G401.6 (cell line): ENCODE data around the gene RNF11.

Experiments used
- FAIRE-seq: peaks from 2 replicates; lab custom pipeline; 2012; peaks lifted over from hg19 to GRCh38; lab: Jason Lieb, UNC

Gene RNF11

GRCh38 chr1:51297401-51298321, 61.6 kb downstream of the RNF11 start:
- FAIRE-seq: no peak

- FAIRE-seq: no peak
Measured at GRCh38 chr1:51298322-51298705, 62.2 kb downstream of the RNF11 start.

- FAIRE-seq: no peak
Measured at GRCh38 chr1:51299185-51299885, 63.3 kb downstream of the RNF11 start.

- FAIRE-seq: no peak
Measured at GRCh38 chr1:51299981-51300670, 64.1 kb downstream of the RNF11 start.

GRCh38 chr1:51301152-51301843, 65.2 kb downstream of the RNF11 start:
- no peak for FAIRE-seq

- no peak for FAIRE-seq
Measured at GRCh38 chr1:51301844-51302162, 65.7 kb downstream of the RNF11 start.

- no peak for FAIRE-seq
Measured at GRCh38 chr1:51302270-51302669, 66.2 kb downstream of the RNF11 start.

GRCh38 chr1:51302746-51303145, 66.7 kb downstream of the RNF11 start:
- FAIRE-seq: no peak

- FAIRE-seq: no peak
Measured at GRCh38 chr1:51303315-51303714, 67.2 kb downstream of the RNF11 start.

GRCh38 chr1:51303751-51304251, 67.7 kb downstream of the RNF11 start:
- FAIRE-seq: no peak

- no peak for FAIRE-seq
Measured at GRCh38 chr1:51304360-51304759, 68.3 kb downstream of the RNF11 start.

GRCh38 chr1:51305371-51305823, 69.3 kb downstream of the RNF11 start:
- no peak for FAIRE-seq

- FAIRE-seq: no peak
Measured at GRCh38 chr1:51306950-51307349, 70.9 kb downstream of the RNF11 start.

GRCh38 chr1:51308636-51309035, 72.6 kb downstream of the RNF11 start:
- FAIRE-seq: no peak

GRCh38 chr1:51309291-51309690, 73.2 kb downstream of the RNF11 start:
- no peak for FAIRE-seq

GRCh38 chr1:51310871-51311613, 75.0 kb downstream of the RNF11 start:
- no peak for FAIRE-seq

- no peak for FAIRE-seq
Measured at GRCh38 chr1:51311826-51312225, 75.8 kb downstream of the RNF11 start.

GRCh38 chr1:51312718-51313117, 76.6 kb downstream of the RNF11 start:
- FAIRE-seq: no peak

GRCh38 chr1:51313268-51313852, 77.3 kb downstream of the RNF11 start:
- no peak for FAIRE-seq

- no peak for FAIRE-seq
Measured at GRCh38 chr1:51313961-51314777, 78.1 kb downstream of the RNF11 start.
